Liver (tissue), 9 donors: ENCODE data around the gene ZSWIM6. TPM values are rescaled to one million over a fixed set of nuclear protein-coding genes. Genes with fewer than 3 reads are reported as not detected.

Source experiments
- DNase-seq: peaks from one replicate; pipeline ENCODE4 v3.0.0-alpha.2; 2017; ENCODE audit warnings: low spot score
- H3K27ac ChIP-seq, 2 donors: one replicate each; pipeline ENCODE4 v1.7.0; 2013; ENCODE audit warnings: inconsistent platforms in 2 of 2, low read length in 2 of 2, control low read depth in 1 of 2, low read depth in 1 of 2, mild to moderate bottlenecking in 1 of 2
- H3K27me3 ChIP-seq, 4 donors: one replicate each; pipeline versions ENCODE4 v1.6.1 to v1.7.0; 2013; ENCODE audit warnings: low read length in 3 of 4, inconsistent platforms in 1 of 4, mild to moderate bottlenecking in 1 of 4, moderate library complexity in 1 of 4; ENCODE audit not compliant: control insufficient read depth in 4 of 4, insufficient read depth in 4 of 4
- H3K36me3 ChIP-seq, 4 donors: one replicate each; pipeline versions ENCODE4 v1.6.1 to v1.7.0; 2013; ENCODE audit warnings: low read length in 3 of 4, mild to moderate bottlenecking in 3 of 4, low read depth in 1 of 4, moderate library complexity in 1 of 4; ENCODE audit not compliant: control insufficient read depth in 4 of 4, insufficient read depth in 3 of 4
- H3K4me1 ChIP-seq, 4 donors: one replicate each; pipeline versions ENCODE4 v1.6.1 to v1.7.0; 2013; ENCODE audit warnings: low read length in 3 of 4, mild to moderate bottlenecking in 3 of 4, moderate library complexity in 1 of 4; ENCODE audit not compliant: control insufficient read depth in 4 of 4, insufficient read depth in 4 of 4
- H3K4me3 ChIP-seq, 3 donors: one replicate each; pipeline versions ENCODE4 v1.6.1 to v1.7.0; 2013; ENCODE audit warnings: low read length in 3 of 3, control low read depth in 1 of 3, low read depth in 1 of 3, mild to moderate bottlenecking in 1 of 3
- H3K9ac ChIP-seq, 2 donors: one replicate each; pipeline ENCODE4 v1.7.0; 2013; ENCODE audit warnings: low read length in 2 of 2, mild to moderate bottlenecking in 2 of 2, moderate library complexity in 2 of 2, control low read depth in 1 of 2, low read depth in 1 of 2
- H3K9me3 ChIP-seq, 4 donors: one replicate each; pipeline versions ENCODE4 v1.6.1 to v1.7.0; 2013; ENCODE audit warnings: low read length in 3 of 4; ENCODE audit not compliant: control insufficient read depth in 4 of 4
- HNF4A ChIP-seq, 2 donors: conservative IDR thresholded peaks; 2 replicates each; pipeline ENCODE4 v1.6.1; 2016; ENCODE audit warnings: antibody characterized with exemption in 2 of 2, mild to moderate bottlenecking in 2 of 2
- NR2F2 ChIP-seq: IDR thresholded peaks from 2 replicates; pipeline ENCODE4 v1.6.1; 2016; ENCODE audit warnings: antibody characterized with exemption
- RAD21 ChIP-seq, 2 donors: IDR thresholded peaks; 2 replicates each; pipeline ENCODE4 v1.6.1; 2016; ENCODE audit warnings: antibody characterized with exemption in 2 of 2, mild to moderate bottlenecking in 2 of 2
- SP1 ChIP-seq: IDR thresholded peaks from 2 replicates; pipeline ENCODE4 v1.6.1; 2018; ENCODE audit warnings: antibody characterized with exemption, mild to moderate bottlenecking
- TAF1 ChIP-seq: conservative IDR thresholded peaks from 2 replicates; pipeline ENCODE4 v1.6.1; 2016; ENCODE audit warnings: antibody characterized with exemption, mild to moderate bottlenecking
- YY1 ChIP-seq: IDR thresholded peaks from 2 replicates; pipeline ENCODE4 v1.6.1; 2016; ENCODE audit warnings: antibody characterized with exemption, mild to moderate bottlenecking
- WGBS: extraction: QIAGEN DNeasy Blood & Tissue Kit; methylation state at CpG from one replicate; pipeline ENCODE4 v1.1.7; 2013; 5-methylcytosine and 5-hydroxymethylcytosine counted together
- polyA plus RNA-seq, 2 donors: library from polyadenylated mRNA; stranded (reverse) in 1 of 2; unstranded in 1 of 2; fragments of 200-250 nt in 1 of 2; fragments of >200 nt in 1 of 2; fragmentation: Nextera tagmentation in 1 of 2; extraction: Ambion mirVana in 1 of 2; gene quantifications; one replicate each; pipeline versions ENCODE4 v1.2.1 to v1.2.3, GENCODE V29; 2013 to 2015
- total RNA-seq, 2 donors: library from RNA; depleted of rRNA; stranded (reverse); fragments of >200 nt; gene quantifications; one replicate each; pipeline ENCODE4 v1.2.3, GENCODE V29; 2014
- TF ChIP-seq, protein P1 (sequence below): fragments of 150-350 bp; IDR thresholded peaks from 2 replicates; pipeline ENCODE4 v1.5.1; 2017; ENCODE audit warnings: improper control_type of control experiment, low read depth, low read length; ENCODE audit not compliant: missing input control
- TF ChIP-seq, protein P2 (sequence below): IDR thresholded peaks from 2 replicates; pipeline ENCODE4 v1.6.1; 2016; ENCODE audit warnings: antibody characterized with exemption
- TF ChIP-seq, protein P3 (sequence below): IDR thresholded peaks from 2 replicates; pipeline ENCODE4 v1.6.1; 2016; ENCODE audit warnings: antibody characterized with exemption
- TF ChIP-seq, protein P4 (sequence below): IDR thresholded peaks from 2 replicates; pipeline ENCODE4 v1.6.1; 2016; ENCODE audit warnings: antibody characterized with exemption
- donor health status: healthy.
- donor health status: healthy.
- donor health status: healthy.
- donor health status: healthy.
- donor health status: healthy.

ZSWIM6 gene
- total and polyA plus RNA-seq, 4 donors: 1.3 to 5.2 (median 3.3) TPM

DNA sequence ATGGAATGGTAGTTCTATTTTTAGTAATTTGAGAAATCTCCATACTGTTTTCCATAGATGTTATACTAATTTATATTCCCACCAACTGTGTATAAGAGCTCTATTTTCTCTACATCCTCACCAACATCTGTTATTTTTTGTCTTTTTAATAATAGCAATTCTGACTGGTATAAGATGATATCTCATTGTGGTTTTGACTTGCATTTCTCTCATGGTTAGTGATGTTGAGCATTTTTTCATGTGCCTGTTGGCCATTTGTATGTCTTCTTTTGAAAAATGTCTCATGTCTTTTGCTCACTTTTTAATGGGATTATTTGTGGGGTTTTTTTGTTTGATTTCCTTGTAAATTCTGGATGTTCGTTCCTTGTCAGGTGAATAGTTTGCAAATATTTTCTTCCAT, 154.4 kb downstream of the ZSWIM6 start:
- Histone ChIP-seq H3K4me1 (peaks cover 0 to 2% (median 0%) of the 10 kb centered on the region in 4 donors), H3K27me3 (no peaks in the 10 kb centered on the region), H3K9ac (no peak overlapping the region), H3K9me3 (no peaks in the 10 kb centered on the region), H3K27ac (no peak overlapping the region), H3K4me3 (no peak overlapping the region), H3K36me3 (peaks cover 0 to 2% (median 0%) of the 10 kb centered on the region in 4 donors)
- TF ChIP-seq, protein P1, sequence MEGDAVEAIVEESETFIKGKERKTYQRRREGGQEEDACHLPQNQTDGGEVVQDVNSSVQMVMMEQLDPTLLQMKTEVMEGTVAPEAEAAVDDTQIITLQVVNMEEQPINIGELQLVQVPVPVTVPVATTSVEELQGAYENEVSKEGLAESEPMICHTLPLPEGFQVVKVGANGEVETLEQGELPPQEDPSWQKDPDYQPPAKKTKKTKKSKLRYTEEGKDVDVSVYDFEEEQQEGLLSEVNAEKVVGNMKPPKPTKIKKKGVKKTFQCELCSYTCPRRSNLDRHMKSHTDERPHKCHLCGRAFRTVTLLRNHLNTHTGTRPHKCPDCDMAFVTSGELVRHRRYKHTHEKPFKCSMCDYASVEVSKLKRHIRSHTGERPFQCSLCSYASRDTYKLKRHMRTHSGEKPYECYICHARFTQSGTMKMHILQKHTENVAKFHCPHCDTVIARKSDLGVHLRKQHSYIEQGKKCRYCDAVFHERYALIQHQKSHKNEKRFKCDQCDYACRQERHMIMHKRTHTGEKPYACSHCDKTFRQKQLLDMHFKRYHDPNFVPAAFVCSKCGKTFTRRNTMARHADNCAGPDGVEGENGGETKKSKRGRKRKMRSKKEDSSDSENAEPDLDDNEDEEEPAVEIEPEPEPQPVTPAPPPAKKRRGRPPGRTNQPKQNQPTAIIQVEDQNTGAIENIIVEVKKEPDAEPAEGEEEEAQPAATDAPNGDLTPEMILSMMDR: no peak
- TF ChIP-seq NR2F2: no peak
- DNase-seq: no peak
- 94% methylated on average over 1 of the region's 1 CpG for WGBS

DNA sequence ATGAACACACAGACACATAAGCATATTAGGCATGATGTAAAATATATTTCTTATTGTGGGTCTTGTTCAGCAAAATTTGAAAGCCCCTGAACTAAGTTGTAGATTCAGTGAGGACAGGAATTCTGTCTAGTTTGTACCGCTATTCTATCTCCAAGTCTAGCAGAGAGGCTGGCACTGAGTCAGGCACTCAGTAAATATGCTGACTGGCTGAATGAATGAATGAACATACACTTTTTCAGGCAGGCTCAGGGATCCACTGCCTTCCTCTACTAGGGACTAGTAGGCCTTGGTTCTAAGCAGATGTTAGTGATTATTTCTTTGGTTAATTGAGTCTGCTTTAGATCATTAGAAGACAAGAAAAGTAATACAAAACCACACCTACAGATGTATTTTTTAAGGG, 157.5 kb downstream of the ZSWIM6 start:
- no peak for DNase-seq
- H3K4me1 ChIP-seq: peaks cover 0 to 2% (median 0%) of the 10 kb centered on the region in 4 donors
- H3K9me3 ChIP-seq: no peaks in the 10 kb centered on the region
- peaks cover 0 to 3% (median 2%) of the 10 kb centered on the region in 4 donors for H3K36me3 ChIP-seq
- H3K27ac ChIP-seq: no peak overlapping the region
- TF ChIP-seq SP1: no peak
- TF ChIP-seq, protein P2, sequence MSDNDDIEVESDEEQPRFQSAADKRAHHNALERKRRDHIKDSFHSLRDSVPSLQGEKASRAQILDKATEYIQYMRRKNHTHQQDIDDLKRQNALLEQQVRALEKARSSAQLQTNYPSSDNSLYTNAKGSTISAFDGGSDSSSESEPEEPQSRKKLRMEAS: no peak
- H3K4me3 ChIP-seq: no peak overlapping the region
- H3K27me3 ChIP-seq: no peaks in the 10 kb centered on the region
- WGBS: 91% methylated on average over 1 of the region's 1 CpG
- no peak overlapping the region for H3K9ac ChIP-seq

DNA sequence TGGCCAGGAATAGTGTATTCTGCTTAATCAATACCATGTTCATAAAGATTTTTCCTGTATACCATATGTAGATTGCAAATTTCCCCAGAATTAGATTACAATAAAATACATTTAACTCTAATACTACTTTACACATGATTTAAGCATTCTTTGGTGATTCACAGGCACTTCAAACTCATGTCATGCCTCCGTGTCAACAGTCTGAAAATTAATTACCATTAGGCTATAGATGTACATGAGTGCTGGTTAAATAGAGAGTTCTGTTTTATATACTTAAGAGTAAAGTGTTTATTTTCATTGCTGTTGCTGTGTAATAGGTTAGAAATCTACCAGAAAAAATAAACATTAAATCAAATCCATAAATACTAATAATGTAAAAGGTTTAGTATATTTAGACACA, 159.8 kb downstream of the ZSWIM6 start:
- no peak for DNase-seq
- H3K4me3 ChIP-seq: no peak overlapping the region

More for the DNA sequence above, 159.8 kb downstream of the ZSWIM6 start:
- TF ChIP-seq TAF1 (no peak), SP1 (no peak), RAD21 (IDR thresholded peaks at IDR 0.05) (no peak), HNF4A (conservative IDR thresholded peaks at IDR 0.05) (no peak), NR2F2 (no peak), YY1 (no peak)
- TF ChIP-seq, protein P3, sequence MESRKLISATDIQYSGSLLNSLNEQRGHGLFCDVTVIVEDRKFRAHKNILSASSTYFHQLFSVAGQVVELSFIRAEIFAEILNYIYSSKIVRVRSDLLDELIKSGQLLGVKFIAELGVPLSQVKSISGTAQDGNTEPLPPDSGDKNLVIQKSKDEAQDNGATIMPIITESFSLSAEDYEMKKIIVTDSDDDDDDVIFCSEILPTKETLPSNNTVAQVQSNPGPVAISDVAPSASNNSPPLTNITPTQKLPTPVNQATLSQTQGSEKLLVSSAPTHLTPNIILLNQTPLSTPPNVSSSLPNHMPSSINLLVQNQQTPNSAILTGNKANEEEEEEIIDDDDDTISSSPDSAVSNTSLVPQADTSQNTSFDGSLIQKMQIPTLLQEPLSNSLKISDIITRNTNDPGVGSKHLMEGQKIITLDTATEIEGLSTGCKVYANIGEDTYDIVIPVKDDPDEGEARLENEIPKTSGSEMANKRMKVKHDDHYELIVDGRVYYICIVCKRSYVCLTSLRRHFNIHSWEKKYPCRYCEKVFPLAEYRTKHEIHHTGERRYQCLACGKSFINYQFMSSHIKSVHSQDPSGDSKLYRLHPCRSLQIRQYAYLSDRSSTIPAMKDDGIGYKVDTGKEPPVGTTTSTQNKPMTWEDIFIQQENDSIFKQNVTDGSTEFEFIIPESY: no peak
- TF ChIP-seq, protein P4, sequence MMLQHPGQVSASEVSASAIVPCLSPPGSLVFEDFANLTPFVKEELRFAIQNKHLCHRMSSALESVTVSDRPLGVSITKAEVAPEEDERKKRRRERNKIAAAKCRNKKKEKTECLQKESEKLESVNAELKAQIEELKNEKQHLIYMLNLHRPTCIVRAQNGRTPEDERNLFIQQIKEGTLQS: no peak
- Histone ChIP-seq H3K27me3 (no peaks in the 10 kb centered on the region), H3K36me3 (peaks cover 0 to 3% (median 1%) of the 10 kb centered on the region in 4 donors), H3K9me3 (no peaks in the 10 kb centered on the region), H3K9ac (no peak overlapping the region), H3K27ac (no peak overlapping the region), H3K4me1 (no peaks in the 10 kb centered on the region)
- WGBS: 95% methylated on average over 1 of the region's 1 CpG
